Measurements from ENCODE around the gene ZNF398.
"Not testable (repeated sequence)": the region's sequence is repeated elsewhere in the genome, so short reads cannot be mapped to it uniquely, and the experiment has no call there.

Gene ZNF398

GRCh38 chr7:149196705-149197171 is 49.5 kb downstream of the ZNF398 start:
- no peak for DNase-seq

DNA sequence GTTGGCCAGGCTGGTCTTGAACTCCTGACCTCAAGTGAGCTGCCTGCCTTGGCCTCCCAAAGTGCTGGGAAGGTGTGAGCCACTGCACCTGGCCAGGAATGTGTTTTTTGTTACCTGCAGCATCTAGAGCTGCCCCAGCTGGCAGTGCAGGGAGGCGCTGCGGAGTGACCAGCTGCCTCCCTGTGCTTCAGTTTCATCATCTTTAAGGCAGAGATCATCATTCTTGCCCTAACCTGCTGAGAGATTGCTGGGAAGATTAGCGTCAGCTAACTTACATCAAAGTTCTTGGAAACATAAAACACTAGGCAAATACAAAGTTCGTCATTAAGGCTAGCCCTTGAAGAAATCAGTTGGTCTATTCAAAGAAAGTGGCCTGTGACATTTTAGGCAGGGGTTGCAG is 50.4 kb downstream of the ZNF398 start:
- no peak for DNase-seq

DNA sequence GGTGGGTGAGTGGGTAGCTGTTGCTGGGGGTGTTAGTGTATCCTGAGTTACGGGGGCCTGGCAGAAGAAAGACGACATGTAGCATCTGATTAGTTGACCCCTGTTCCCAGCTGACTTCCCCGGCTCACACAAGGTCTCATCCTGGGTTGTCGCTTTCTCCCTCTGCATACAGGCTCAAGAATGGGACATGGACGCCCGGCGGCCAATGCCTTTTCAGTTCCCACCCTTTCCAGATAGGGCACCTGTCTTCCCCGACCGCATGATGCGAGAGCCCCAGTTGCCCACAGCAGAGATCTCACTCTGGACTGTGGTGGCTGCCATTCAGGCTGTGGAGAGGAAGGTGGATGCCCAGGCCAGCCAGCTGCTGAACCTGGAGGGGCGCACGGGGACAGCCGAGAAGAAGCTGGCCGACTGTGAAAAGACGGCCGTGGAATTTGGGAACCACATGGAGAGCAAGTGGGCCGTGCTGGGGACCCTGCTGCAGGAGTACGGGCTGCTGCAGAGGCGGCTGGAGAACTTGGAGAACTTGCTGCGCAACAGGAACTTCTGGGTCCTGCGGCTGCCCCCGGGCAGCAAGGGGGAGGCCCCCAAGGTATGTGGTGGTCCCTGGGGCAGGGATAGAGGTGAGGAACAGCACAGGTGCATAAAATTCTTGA is 51.0 kb downstream of the ZNF398 start:
- DNase-seq, result no peak

- DNase-seq, result no peak
These were observed 52.2 kb downstream of the ZNF398 start for GRCh38 chr7:149199234-149199995.

DNA sequence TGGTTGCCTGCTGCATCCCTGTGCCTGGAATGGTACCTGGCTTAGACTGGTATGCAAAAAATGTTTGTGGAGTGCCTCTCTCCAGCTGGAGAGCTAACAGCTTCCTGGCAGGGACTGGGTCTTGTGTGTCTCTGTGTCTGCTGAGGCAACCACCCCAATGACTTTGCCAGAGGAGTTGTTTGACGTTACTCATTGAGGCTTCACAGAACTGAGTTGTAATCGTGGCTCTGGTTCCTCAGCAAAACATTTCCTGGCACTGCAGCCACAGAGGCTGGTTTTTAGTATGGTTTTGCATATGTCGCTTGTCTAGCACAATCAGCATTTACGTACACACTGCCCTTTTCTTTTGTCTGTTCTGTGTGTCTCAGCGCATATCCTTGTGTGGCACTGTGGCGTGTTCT is 55.6 kb downstream of the ZNF398 start:
- no peak for DNase-seq

DNA sequence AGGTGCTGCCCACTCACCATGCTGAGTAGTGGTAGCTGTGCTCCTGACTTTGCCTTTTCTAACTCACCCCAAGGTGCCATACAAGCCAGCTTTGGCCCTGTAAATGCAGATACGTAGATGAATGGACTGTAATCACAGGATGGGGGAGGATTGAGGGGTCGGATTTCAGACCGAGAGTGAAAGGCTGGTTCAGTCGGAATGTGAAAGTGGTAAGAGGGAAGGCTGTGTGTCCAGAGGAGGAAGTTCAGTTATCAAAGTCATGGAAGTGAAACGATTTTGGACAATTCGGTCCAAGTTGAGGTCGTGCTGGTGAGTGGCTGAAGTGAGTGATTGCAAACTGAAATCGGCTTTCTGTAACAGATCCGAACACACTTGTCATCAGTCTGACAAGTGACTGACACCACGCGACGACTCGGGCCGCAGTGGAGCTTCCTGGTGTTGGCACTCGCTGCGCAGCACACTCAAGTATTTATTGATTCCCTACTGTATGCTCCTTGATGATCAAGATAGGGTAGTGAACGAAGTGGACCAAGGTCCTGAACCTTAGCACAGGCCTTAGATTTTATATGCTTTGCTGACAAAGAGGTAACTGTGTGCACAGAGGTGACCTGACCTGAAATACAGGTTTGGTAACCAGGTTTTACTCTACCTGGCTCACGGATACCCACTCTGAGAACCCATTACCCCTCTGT is 58.6 kb downstream of the ZNF398 start:
- DNase-seq, result no peak

- DNase-seq, result no peak
These were observed 60.2 kb downstream of the ZNF398 start for GRCh38 chr7:149207324-149208035.

GRCh38 chr7:149209518-149210269 is 62.4 kb downstream of the ZNF398 start:
- peak; percentile 22 for DNase-seq

DNA sequence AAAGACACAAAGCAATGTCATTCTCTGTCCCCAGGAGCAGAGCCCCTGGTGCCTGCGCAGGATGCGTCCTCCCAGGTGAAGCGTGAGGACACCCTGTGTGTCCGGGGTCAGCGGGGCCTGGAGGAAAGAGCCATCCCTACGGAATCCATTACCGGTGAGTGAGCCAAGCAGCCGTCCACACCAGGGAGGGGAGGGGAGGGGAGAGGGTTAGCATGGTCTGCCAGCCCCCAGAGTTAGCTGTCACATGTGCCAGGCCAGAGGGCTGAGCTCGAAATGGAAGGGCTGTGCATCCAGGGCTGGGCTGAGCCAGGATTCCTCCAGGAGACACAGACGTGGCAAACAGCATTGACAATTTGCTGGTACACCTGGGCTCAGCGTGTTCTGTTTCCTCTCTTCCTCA is 63.3 kb downstream of the ZNF398 start:
- no peak for DNase-seq

- no peak for DNase-seq
These were observed 66.9 kb downstream of the ZNF398 start for GRCh38 chr7:149214020-149214720.

- no peak for DNase-seq
These were observed 69.1 kb downstream of the ZNF398 start for GRCh38 chr7:149216402-149216801.

GRCh38 chr7:149217570-149217969 is 70.3 kb downstream of the ZNF398 start:
- DNase-seq, result no peak

DNA sequence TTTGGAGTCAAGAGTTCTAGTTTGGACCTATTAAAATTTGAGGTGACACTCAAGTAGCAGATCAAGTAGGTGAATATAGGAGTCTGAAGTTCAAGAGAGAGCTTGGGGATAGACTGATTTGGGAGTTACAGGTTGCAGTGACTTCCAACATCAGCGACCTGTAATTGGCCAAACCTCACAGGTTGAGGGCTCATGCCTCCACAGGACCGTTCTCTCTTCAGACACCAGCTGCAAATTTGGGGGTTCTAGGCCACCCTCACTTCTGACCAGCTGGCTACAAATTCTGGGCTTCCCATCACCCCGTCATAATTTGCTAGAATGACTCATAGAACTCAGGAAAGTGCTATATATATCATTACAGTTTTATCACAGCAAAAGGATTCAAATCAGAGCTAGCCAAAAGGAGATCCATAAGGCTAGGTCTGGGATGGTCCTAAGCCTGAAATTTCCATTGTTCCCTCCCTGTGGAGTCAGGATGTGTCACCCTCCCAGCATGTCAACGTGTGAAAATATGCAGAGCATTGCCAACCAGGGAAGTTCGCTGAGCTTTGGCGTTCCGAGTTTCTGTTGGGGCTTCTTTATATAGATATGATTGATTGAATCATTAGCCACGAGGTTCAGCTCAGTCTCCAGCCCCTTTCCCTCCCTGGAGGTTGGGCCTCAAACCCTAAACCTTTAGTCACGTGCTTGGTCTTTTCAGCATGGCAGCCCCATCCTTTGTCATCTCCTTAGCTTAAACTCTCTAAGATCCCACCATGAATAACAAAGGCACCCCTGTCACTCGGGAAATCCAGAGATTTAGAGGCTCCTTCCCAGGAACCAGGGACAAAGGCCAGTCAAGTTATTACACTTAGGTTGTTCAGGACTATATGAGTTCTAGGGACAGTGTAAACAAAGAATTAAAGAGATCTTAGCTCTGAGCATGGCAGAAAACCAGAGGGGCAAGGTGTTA is 71.5 kb downstream of the ZNF398 start:
- DNase-seq, result no peak

GRCh38 chr7:149220534-149220933 is 73.3 kb downstream of the ZNF398 start:
- DNase-seq, result no peak

DNA sequence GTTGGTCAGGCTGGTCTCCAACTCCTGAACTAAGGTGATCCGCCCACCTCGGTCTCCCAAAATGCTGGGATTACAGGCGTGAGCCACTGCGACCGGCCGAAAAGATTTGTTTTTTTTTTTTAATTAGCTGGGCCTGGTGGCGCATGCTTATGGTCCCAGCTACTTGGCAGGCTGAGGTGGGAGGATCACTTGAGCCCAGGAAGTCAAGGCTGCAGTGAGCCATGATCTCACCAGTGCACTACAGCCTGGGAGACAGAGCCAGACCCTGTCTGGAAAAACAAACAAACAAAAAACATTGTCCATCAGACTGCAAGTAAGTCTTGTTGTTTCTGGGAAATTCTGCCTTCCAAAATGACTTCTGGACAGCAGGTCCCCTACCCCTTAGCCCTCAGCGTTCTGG is 75.9 kb downstream of the ZNF398 start:
- DNase-seq, result no peak

GRCh38 chr7:149223761-149224160 is 76.5 kb downstream of the ZNF398 start:
- DNase-seq, result no peak

DNA sequence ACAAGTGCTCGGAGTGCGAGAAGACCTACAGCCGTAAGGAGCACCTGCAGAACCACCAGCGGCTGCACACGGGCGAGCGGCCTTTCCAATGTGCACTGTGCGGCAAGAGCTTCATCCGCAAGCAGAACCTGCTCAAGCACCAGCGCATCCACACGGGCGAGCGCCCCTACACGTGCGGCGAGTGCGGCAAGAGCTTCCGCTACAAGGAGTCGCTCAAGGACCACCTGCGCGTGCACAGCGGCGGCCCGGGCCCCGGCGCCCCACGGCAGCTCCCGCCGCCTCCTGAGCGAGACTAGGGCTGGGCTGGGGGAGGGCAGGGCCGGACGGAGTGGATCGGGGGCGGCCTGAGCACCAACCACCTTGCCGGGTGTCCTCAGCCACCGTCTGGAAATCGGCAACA is 77.1 kb downstream of the ZNF398 start:
- no peak for DNase-seq

DNA sequence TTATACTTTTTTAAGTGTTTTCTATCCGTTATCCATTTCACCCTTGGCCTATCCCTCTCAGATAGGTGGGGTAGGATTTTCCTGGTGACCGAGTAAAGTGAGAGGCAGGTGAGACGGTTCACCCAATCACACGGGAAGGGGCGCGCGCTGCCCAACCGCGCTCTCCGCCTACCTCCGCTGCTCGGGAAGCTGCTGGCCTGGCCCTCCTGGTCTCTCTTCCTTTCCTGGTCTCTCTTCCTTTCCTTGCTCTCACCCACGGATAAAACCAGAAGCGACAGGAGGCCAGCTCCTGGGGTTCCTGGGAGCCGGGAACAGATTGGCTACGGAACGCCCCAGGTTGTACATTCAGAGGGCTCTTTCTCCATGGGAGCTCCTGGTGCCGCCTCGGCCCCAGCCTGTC is 77.9 kb downstream of the ZNF398 start:
- no peak for DNase-seq

- DNase-seq, result no peak
These were observed 78.4 kb downstream of the ZNF398 start for GRCh38 chr7:149225656-149226055.

- not testable (repeated sequence) for DNase-seq
These were observed 79.1 kb downstream of the ZNF398 start for GRCh38 chr7:149226366-149226765.
